Keratinocyte (primary cell): ENCODE results near the gene SOSTDC1. TPM values are rescaled to one million over a fixed set of nuclear protein-coding genes. Genes with fewer than 3 reads are reported as not detected.

ENCODE experiments used
- DNase-seq: peaks from one replicate; pipeline ENCODE4 v3.0.0-alpha.2; 2011; ENCODE audit warnings: low read depth, missing footprints, low spot score
- FAIRE-seq: peaks from 2 replicates; lab custom pipeline; 2011; peaks lifted over from hg19 to GRCh38; lab: Jason Lieb, UNC
- H2AFZ ChIP-seq: 2 replicates; pipeline ENCODE4 v1.6.0; 2012; ENCODE audit warnings: low read length, control low read depth, inconsistent platforms; ENCODE audit not compliant: control insufficient read depth
- H3K27ac ChIP-seq: 2 replicates; pipeline ENCODE4 v1.5.1; 2011; ENCODE audit warnings: low read length; ENCODE audit not compliant: control insufficient read depth, insufficient read depth
- H3K27me3 ChIP-seq: 3 replicates; pipeline ENCODE4 v1.6.0; 2011; ENCODE audit warnings: low read length; ENCODE audit not compliant: control insufficient read depth, insufficient read depth; ENCODE audit errors: extremely low read depth
- H3K36me3 ChIP-seq, 2 experiments: 2 replicates in 1 of 2; 3 replicates in 1 of 2; pipeline ENCODE4 v1.5.1; 2011; ENCODE audit warnings: low read length in 2 of 2, mild to moderate bottlenecking in 1 of 2; ENCODE audit not compliant: control insufficient read depth in 2 of 2, insufficient read depth in 2 of 2; ENCODE audit errors: extremely low read depth in 1 of 2
- H3K4me1 ChIP-seq: 3 replicates; pipeline ENCODE4 v1.5.1; 2011; ENCODE audit warnings: low read length; ENCODE audit not compliant: control insufficient read depth, insufficient read depth; ENCODE audit errors: extremely low read depth
- H3K4me2 ChIP-seq: 3 replicates; pipeline ENCODE4 v1.6.0; 2011; ENCODE audit warnings: low read depth, low read length; ENCODE audit not compliant: control insufficient read depth, insufficient read depth; ENCODE audit errors: extremely low read depth
- H3K4me3 ChIP-seq, 3 experiments: fragments of 200-600 bp in 1 of 3; sonication (generic) in 1 of 3; 2 replicates in 2 of 3; 3 replicates in 1 of 3; pipeline ENCODE4 v1.5.1; 2011 to 2016; ENCODE audit warnings: low read length in 3 of 3, mild to moderate bottlenecking in 3 of 3, control low read depth in 2 of 3, inconsistent platforms in 1 of 3, low read depth in 1 of 3, mixed read lengths in 1 of 3, mixed run types in 1 of 3, moderate library complexity in 1 of 3; ENCODE audit not compliant: control insufficient read depth in 2 of 3, insufficient read depth in 2 of 3; ENCODE audit errors: extremely low read depth in 1 of 3
- H3K79me2 ChIP-seq: 2 replicates; pipeline ENCODE4 v1.6.0; 2012; ENCODE audit warnings: low read length; ENCODE audit not compliant: control insufficient read depth, insufficient read depth
- H3K9ac ChIP-seq: 3 replicates; pipeline ENCODE4 v1.6.0; 2011; ENCODE audit warnings: low read length; ENCODE audit not compliant: control insufficient read depth, insufficient read depth; ENCODE audit errors: extremely low read depth
- H3K9me1 ChIP-seq: 3 replicates; pipeline ENCODE4 v1.6.0; 2011; ENCODE audit warnings: low read length; ENCODE audit not compliant: control insufficient read depth, insufficient read depth; ENCODE audit errors: extremely low read depth
- H3K9me3 ChIP-seq: 2 replicates; pipeline ENCODE4 v1.5.1; 2012; ENCODE audit warnings: low read depth, low read length; ENCODE audit not compliant: control insufficient read depth
- H4K20me1 ChIP-seq: 3 replicates; pipeline ENCODE4 v1.6.0; 2011; ENCODE audit warnings: low read length; ENCODE audit not compliant: control insufficient read depth, insufficient read depth; ENCODE audit errors: extremely low read depth
- CTCF ChIP-seq, 3 experiments: IDR thresholded peaks in 1 of 3; conservative IDR thresholded peaks in 1 of 3; optimal IDR thresholded peaks in 1 of 3; 2 replicates in 2 of 3; 3 replicates in 1 of 3; pipeline versions ENCODE3 to v1.5.1; 2011; ENCODE audit warnings: low read length in 3 of 3, mild to moderate bottlenecking in 3 of 3, moderate library complexity in 2 of 3, control low read depth in 1 of 3, inconsistent platforms in 1 of 3; ENCODE audit not compliant: insufficient read depth in 2 of 3; ENCODE audit errors: extremely low read depth in 1 of 3
- EZH2 ChIP-seq: IDR thresholded peaks from one replicate; pipeline ENCODE4 v1.6.1; 2012; ENCODE audit warnings: inconsistent platforms, mild to moderate bottlenecking, low read length, moderate library complexity
- dilution Hi-C: fragments of 300-500 bp; cut with MboI; formaldehyde crosslinking; loops from one replicate; pipeline ENCODE4 v1.7.0; 2020; ENCODE audit warnings: low sequenced_read_pairs; ENCODE audit not compliant: extremely low pct_ligation_motif_present
- polyA plus RNA-seq, 5 experiments: library from polyadenylated mRNA; depleted of rRNA in 3 of 5; stranded (reverse) in 3 of 5; stranded (forward) in 1 of 5; unstranded in 1 of 5; fragments of >200 nt; gene quantifications; 1 replicate in 1 of 5; 2 replicates in 3 of 5; 3 replicates in 1 of 5; pipeline versions ENCODE4 v1.2.1 to v1.2.3, GENCODE V29; 2011 to 2012; ENCODE audit warnings: missing spikeins in 2 of 5, low read depth in 1 of 5, low replicate concordance in 1 of 5

Gene SOSTDC1
- polyA plus RNA-seq, 1 donor (not counting 4 experiments of a cell fraction or from before 2014, with no cell fraction given) = 0.31 TPM

- H3K9ac ChIP-seq = no peak overlapping the region
- FAIRE-seq = no peak
- no peaks in the 10 kb centered on the region for H3K36me3 ChIP-seq
- H3K27ac ChIP-seq = peak overlapping the region; percentile 86
- TF ChIP-seq CTCF (optimal IDR thresholded peaks at IDR 0.05 in 1 of 3, IDR thresholded peaks at IDR 0.05 in 1 of 3, conservative IDR thresholded peaks at IDR 0.05 in 1 of 3; ENCODE audit: extremely low read depth in 1 of 3, insufficient read depth in 2 of 3, low read length in 3 of 3) = no peak
- no peak for TF ChIP-seq EZH2
- no peaks in the 10 kb centered on the region for H3K9me3 ChIP-seq
- H3K4me3 ChIP-seq = no peak overlapping the region
- peak overlapping the region; percentile 32 for H2AFZ ChIP-seq
- no peak for DNase-seq
- H4K20me1 ChIP-seq = no peaks in the 10 kb centered on the region
- dilution Hi-C loops = no loop called here
- no peaks in the 10 kb centered on the region for H3K27me3 ChIP-seq
- H3K79me2 ChIP-seq = no peaks in the 10 kb centered on the region
- peaks cover 20% of the 10 kb centered on the region for H3K4me1 ChIP-seq
- peak overlapping the region; percentile 97 for H3K4me2 ChIP-seq
- no peaks in the 10 kb centered on the region for H3K9me1 ChIP-seq
These were observed 43.5 kb downstream of the SOSTDC1 start for GRCh38 chr7:16422103-16422435.

- FAIRE-seq = peak; percentile 90
- Histone ChIP-seq H3K4me2 (peak within 1 kb of the TSS; percentile 97), H3K9me1 (no peaks in the 10 kb centered on the region)
These were observed 44.0 kb downstream of the SOSTDC1 start, which contains the start of gene CRPPA for GRCh38 chr7:16421333-16422102. Gene CRPPA, minus strand, starts transcription at chr7:16421538. Its CDS starts 216 bp downstream, at chr7:16421322.

More at GRCh38 chr7:16421333-16422102, 44.0 kb downstream of the SOSTDC1 start, which contains the start of gene CRPPA:
- dilution Hi-C loops = no loop called here
- Histone ChIP-seq H3K79me2 (no peaks in the 10 kb centered on the region), H3K36me3 (no peaks in the 10 kb centered on the region), H3K9ac (peak within 1 kb of the TSS; percentile 86), H3K4me3 (peak within 1 kb of the TSS; percentile 44 to 80 (median 65)), H3K9me3 (no peaks in the 10 kb centered on the region), H3K27me3 (no peaks in the 10 kb centered on the region), H3K27ac (peak within 1 kb of the TSS; percentile 86), H4K20me1 (no peaks in the 10 kb centered on the region), H3K4me1 (peaks cover 20% of the 10 kb centered on the region), H2AFZ (peak within 1 kb of the TSS; percentile 97)
- peak; percentile 57 for DNase-seq
- no peak for TF ChIP-seq CTCF (optimal IDR thresholded peaks at IDR 0.05 in 1 of 3, IDR thresholded peaks at IDR 0.05 in 1 of 3, conservative IDR thresholded peaks at IDR 0.05 in 1 of 3; ENCODE audit: extremely low read depth in 1 of 3, insufficient read depth in 2 of 3, low read length in 3 of 3)
- TF ChIP-seq EZH2 = no peak
